SK-N-SH treated with all-trans-retinoic acid at 6 μM for 48 hours (cell line): ENCODE data around the gene SYCP2.

Source experiments
- BACH2 ChIP-seq: fragments of 250-450 bp; sonication (Bioruptor Pico); IDR thresholded peaks from 2 replicates; pipeline ENCODE4 v1.9.0; 2021; ENCODE audit warnings: mild to moderate bottlenecking, borderline replicate concordance
- CREB5 ChIP-seq: fragments of 250-450 bp; sonication (Bioruptor Pico); IDR thresholded peaks from 2 replicates; pipeline ENCODE4 v1.5.1; 2020; ENCODE audit warnings: low read depth, mild to moderate bottlenecking, moderate library complexity
- OSR1 ChIP-seq: fragments of 250-450 bp; sonication (Bioruptor Pico); IDR thresholded peaks from 2 replicates; pipeline ENCODE4 v1.8.0; 2022; ENCODE audit warnings: moderate library complexity, mild to moderate bottlenecking, inconsistent platforms
- PATZ1 ChIP-seq: fragments of 250-450 bp; sonication (Bioruptor Pico); IDR thresholded peaks from 2 replicates; pipeline ENCODE4 v1.8.0; 2020; ENCODE audit warnings: mild to moderate bottlenecking, moderate library complexity, borderline replicate concordance
- POU6F1 ChIP-seq: fragments of 250-450 bp; sonication (Bioruptor Pico); IDR thresholded peaks from 2 replicates; pipeline ENCODE4 v1.8.0; 2021; ENCODE audit warnings: low read depth, mild to moderate bottlenecking, moderate library complexity, borderline replicate concordance
- PPARA ChIP-seq: fragments of 250-450 bp; sonication (Bioruptor Pico); IDR thresholded peaks from 2 replicates; pipeline ENCODE4 v1.5.0; 2020; ENCODE audit warnings: mild to moderate bottlenecking, borderline replicate concordance
- TOX ChIP-seq: fragments of 250-450 bp; sonication (Bioruptor Pico); IDR thresholded peaks from 2 replicates; pipeline ENCODE4 v1.8.0; 2021; ENCODE audit warnings: mild to moderate bottlenecking, moderate library complexity, borderline replicate concordance
- TSHZ2 ChIP-seq: fragments of 250-450 bp; sonication (Bioruptor Pico); IDR thresholded peaks from 2 replicates; pipeline ENCODE4 v1.5.0; 2020; ENCODE audit warnings: mild to moderate bottlenecking, moderate library complexity
- ZFP3 ChIP-seq: fragments of 250-450 bp; sonication (Bioruptor Pico); IDR thresholded peaks from 2 replicates; pipeline ENCODE4 v1.5.0; 2020; ENCODE audit warnings: mild to moderate bottlenecking, moderate library complexity

- TF ChIP-seq BACH2 (CRISPR knock-in tag), result no peak
- TF ChIP-seq ZFP3 (CRISPR knock-in tag), result no peak
- no peak for TF ChIP-seq PATZ1
- no peak for TF ChIP-seq TOX (CRISPR knock-in tag)
- TF ChIP-seq POU6F1 (CRISPR knock-in tag), result no peak
- TF ChIP-seq PPARA (CRISPR knock-in tag), result no peak
- TF ChIP-seq TSHZ2 (CRISPR knock-in tag), result no peak
- TF ChIP-seq OSR1 (CRISPR knock-in tag), result no peak
- TF ChIP-seq CREB5, result no peak
These were observed 41.9 kb downstream of the SYCP2 start for GRCh38 chr20:59891581-59891980.
